CD1c-positive myeloid dendritic cell (primary cell): ENCODE results near the gene SGPL1.
A peak's percentile ranks its signal among the peaks of the same experiment; 100 is the strongest.

ENCODE experiments used
- DNase-seq: peaks from one replicate; pipeline ENCODE4 v3.0.0-alpha.2; 2016; ENCODE audit errors: extremely low spot score

Gene SGPL1

GRCh38 chr10:70921285-70921684 lies 105.5 kb downstream of the SGPL1 start:
- DNase-seq = no peak

- no peak for DNase-seq
Observed at GRCh38 chr10:70923696-70924095, 107.9 kb downstream of the SGPL1 start.

- DNase-seq = peak; percentile 57
Observed at GRCh38 chr10:70925377-70926225, 109.9 kb downstream of the SGPL1 start.

GRCh38 chr10:70926226-70927000 lies 110.7 kb downstream of the SGPL1 start:
- DNase-seq = no peak

GRCh38 chr10:70927189-70927943 lies 111.6 kb downstream of the SGPL1 start:
- peak; percentile 18 for DNase-seq

- DNase-seq = no peak
Observed at GRCh38 chr10:70928140-70928539, 112.4 kb downstream of the SGPL1 start.

- DNase-seq = no peak
Observed at GRCh38 chr10:70930263-70931000, 114.7 kb downstream of the SGPL1 start.
